ENCODE measurements around the gene NQO1. TPM values are rescaled to one million over a fixed set of nuclear protein-coding genes. Genes with fewer than 3 reads are reported as not detected.
"Not testable (repeated sequence)": the region's sequence is repeated elsewhere in the genome, so short reads cannot be mapped to it uniquely, and the experiment has no call there.

The NQO1 gene
- 36.6 and 42.4 TPM in 2 replicates for total RNA-seq

GRCh38 chr16:69726313-69727060 is at the start of gene NQO1:
Gene NQO1, minus strand, starts transcription at chr16:69726560. Its CDS starts 121 bp downstream, at chr16:69726439.
- intact Hi-C loops (cut with micrococcal nuclease): loop anchor here (1.0 to 2.0 kb wide), 3 partner anchors 18 to 36 kb away; partner anchors contain the start of genes NOB1 and WWP2

- intact Hi-C loops (cut with micrococcal nuclease): no loop called here
These were observed 49.2 kb upstream of the NQO1 start for GRCh38 chr16:69775563-69775962.

- intact Hi-C loops (cut with micrococcal nuclease): no loop called here
These were observed 47.0 kb upstream of the NQO1 start for GRCh38 chr16:69773260-69773947.

- intact Hi-C loops (cut with micrococcal nuclease): no loop called here
These were observed 45.2 kb upstream of the NQO1 start for GRCh38 chr16:69771651-69771967.

- intact Hi-C loops (cut with micrococcal nuclease): no loop called here
These were observed 43.0 kb upstream of the NQO1 start for GRCh38 chr16:69769404-69769803.

GRCh38 chr16:69768666-69769065 is 42.3 kb upstream of the NQO1 start:
- intact Hi-C loops (cut with micrococcal nuclease): no loop called here

- intact Hi-C loops (cut with micrococcal nuclease): no loop called here
These were observed 41.3 kb upstream of the NQO1 start for GRCh38 chr16:69767459-69768229.

GRCh38 chr16:69763599-69763942 is 37.2 kb upstream of the NQO1 start:
- intact Hi-C loops (cut with micrococcal nuclease): loop anchor here (5.0 kb wide), 1 partner anchor 631 kb away; the partner anchor contains the start of genes CHTF8 and UTP4

GRCh38 chr16:69762814-69763598 is 36.6 kb upstream of the NQO1 start:
- intact Hi-C loops (cut with micrococcal nuclease): loop anchor here (1.0 to 5.0 kb wide), 2 partner anchors 37 to 631 kb away; partner anchors contain the start of genes CHTF8, NQO1 and UTP4

GRCh38 chr16:69761983-69762813 is 35.8 kb upstream of the NQO1 start, which contains the start of gene WWP2:
Gene WWP2, plus strand, starts transcription at chr16:69762332. Its CDS starts 24,679 bp downstream, at chr16:69787011.
- intact Hi-C loops (cut with micrococcal nuclease): loop anchor here (1.0 to 5.0 kb wide), 2 partner anchors 36 to 630 kb away; partner anchors contain the start of genes CHTF8, NQO1 and UTP4

GRCh38 chr16:69757375-69757774 is 31.0 kb upstream of the NQO1 start:
- intact Hi-C loops (cut with micrococcal nuclease): not testable (repeated sequence)

GRCh38 chr16:69756705-69757104 is 30.3 kb upstream of the NQO1 start:
- intact Hi-C loops (cut with micrococcal nuclease): no loop called here

GRCh38 chr16:69754469-69755310 is 28.3 kb upstream of the NQO1 start, which contains the start of gene NOB1:
Gene NOB1, minus strand, starts transcription at chr16:69754926. Its CDS starts 16 bp downstream, at chr16:69754910.
- intact Hi-C loops (cut with micrococcal nuclease): loop anchor here (1.0 to 5.0 kb wide), 5 partner anchors 28 to 498 kb away; partner anchors contain the start of genes EXOSC6 and NQO1

GRCh38 chr16:69754143-69754468 is 27.7 kb upstream of the NQO1 start:
- intact Hi-C loops (cut with micrococcal nuclease): loop anchor here (1.0 to 5.0 kb wide), 5 partner anchors 28 to 498 kb away; partner anchors contain the start of genes EXOSC6 and NQO1

GRCh38 chr16:69748694-69749345 is 22.5 kb upstream of the NQO1 start:
- intact Hi-C loops (cut with micrococcal nuclease): no loop called here

- intact Hi-C loops (cut with micrococcal nuclease): no loop called here
These were observed 20.8 kb upstream of the NQO1 start for GRCh38 chr16:69747115-69747514.

GRCh38 chr16:69745959-69746358 is 19.6 kb upstream of the NQO1 start:
- intact Hi-C loops (cut with micrococcal nuclease): no loop called here

GRCh38 chr16:69745232-69745612 is 18.9 kb upstream of the NQO1 start:
- intact Hi-C loops (cut with micrococcal nuclease): no loop called here

All from T-helper 2 cell treated with Interferon-gamma antibody and Interleukin-4, amounts not matched to agents 100 ng/mL and 5 ng/mL, for 36 hours (primary cell).